ENCODE measurements around the gene ILF3. TPM values are rescaled to one million over a fixed set of nuclear protein-coding genes. Genes with fewer than 3 reads are reported as not detected.

ILF3 gene
- total and polyA plus RNA-seq, 2 experiments from 2014 or later = 573 to 616 TPM

- Histone ChIP-seq H3F3A (replicated peaks; ENCODE audit: low read depth) (peaks cover 3% of the 10 kb centered on the region; the same call in 1 of the 2 replicates), H2AFZ (0 out of 2 replicates have a peak overlapping the region, but pooled peaks have one; percentile 15), H4K20me1 (replicated peaks; ENCODE audit: insufficient read depth) (peaks cover 37% of the 10 kb centered on the region), H3K4me2 (peak overlapping the region; percentile 94), H3K36me3 (ENCODE audit: insufficient read depth) (0 out of 2 replicates have a peak, but pooled peaks cover 2% of the 10 kb centered on the region), H3K27ac (ENCODE audit: low read depth) (no peak overlapping the region), H3K27me3 (ENCODE audit: insufficient read depth) (no peaks in the 10 kb centered on the region), H3K4me3 (peak overlapping the region; percentile 69), H3K9me2 (ENCODE audit: insufficient read depth) (no peaks in the 10 kb centered on the region), H3K79me2 (replicated peaks; ENCODE audit: insufficient read depth) (peaks cover 53% of the 10 kb centered on the region), H3K4me1 (ENCODE audit: insufficient read depth) (no peaks in the 10 kb centered on the region; the same call in 1 of the 2 replicates)
- Mint-ChIP-seq H3K4me3 (peak overlapping the region; percentile 95), H3K4me1 (peaks cover 10% of the 10 kb centered on the region), H3K36me3 (ENCODE audit: low read depth) (peaks cover 9% of the 10 kb centered on the region; the same call in 2 of the 3 replicates), H3K9me3 (peaks cover 2% of the 10 kb centered on the region; the same call in 1 of the 3 replicates), H3K27ac (peak overlapping the region; percentile 86), H3K27me3 (ENCODE audit: insufficient read depth, low read depth, poor library complexity) (peaks cover 7% of the 10 kb centered on the region)
- no peak for TF ChIP-seq ZNF462 (CRISPR knock-in tag; IDR thresholded peaks at IDR 0.05)
- TF ChIP-seq ZNF114 (CRISPR knock-in tag; IDR thresholded peaks at IDR 0.05) = no peak
- TF ChIP-seq STAT1 (IDR thresholded peaks at IDR 0.05; ENCODE audit: unreplicated experiment) = no peak
- TF ChIP-seq ZNF331 (CRISPR knock-in tag; IDR thresholded peaks at IDR 0.05; ENCODE audit: low read depth) = no peak
- TF ChIP-seq EZH2 (IDR thresholded peaks at IDR 0.05; ENCODE audit: low read depth, unreplicated experiment) = no peak
- no peak for TF ChIP-seq POLR2AphosphoS5 (IDR thresholded peaks at IDR 0.05; ENCODE audit: low read depth)
- no peak for TF ChIP-seq EZH2phosphoT487 (IDR thresholded peaks at IDR 0.05; ENCODE audit: unreplicated experiment)
- no peak for TF ChIP-seq CTCF (conservative IDR thresholded peaks at IDR 0.05; ENCODE audit: low read depth in 2 of 2)
- TF ChIP-seq REST (IDR thresholded peaks at IDR 0.05; ENCODE audit: unreplicated experiment) = no peak
- TF ChIP-seq, protein P1, sequence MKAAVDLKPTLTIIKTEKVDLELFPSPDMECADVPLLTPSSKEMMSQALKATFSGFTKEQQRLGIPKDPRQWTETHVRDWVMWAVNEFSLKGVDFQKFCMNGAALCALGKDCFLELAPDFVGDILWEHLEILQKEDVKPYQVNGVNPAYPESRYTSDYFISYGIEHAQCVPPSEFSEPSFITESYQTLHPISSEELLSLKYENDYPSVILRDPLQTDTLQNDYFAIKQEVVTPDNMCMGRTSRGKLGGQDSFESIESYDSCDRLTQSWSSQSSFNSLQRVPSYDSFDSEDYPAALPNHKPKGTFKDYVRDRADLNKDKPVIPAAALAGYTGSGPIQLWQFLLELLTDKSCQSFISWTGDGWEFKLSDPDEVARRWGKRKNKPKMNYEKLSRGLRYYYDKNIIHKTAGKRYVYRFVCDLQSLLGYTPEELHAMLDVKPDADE (IDR thresholded peaks at IDR 0.05) = no peak
- TF ChIP-seq JUNB (IDR thresholded peaks at IDR 0.05; ENCODE audit: unreplicated experiment) = no peak
- no peak for TF ChIP-seq CREB1 (CRISPR knock-in tag; IDR thresholded peaks at IDR 0.05; ENCODE audit: low read depth)
- no peak for TF ChIP-seq NANOG (IDR thresholded peaks at IDR 0.05; ENCODE audit: borderline replicate concordance)
- ATAC-seq = peak; percentile 13
- DNase-seq (ENCODE audit: low spot score) = peak; percentile 43
Observed at GRCh38 chr19:10718205-10719196, 64.4 kb downstream of the ILF3 start.
